Astrocyte (in vitro differentiated cells and primary cell): ENCODE data around the gene GJB4.

Experiments used
- CTCF ChIP-seq: IDR thresholded peaks from 2 replicates; pipeline ENCODE4 v1.5.1; 2011; ENCODE audit warnings: low read depth, mild to moderate bottlenecking, inconsistent platforms, low read length, moderate library complexity; ENCODE audit not compliant: insufficient read depth
- EZH2 ChIP-seq: IDR thresholded peaks from 2 replicates; pipeline ENCODE4 v1.6.1; 2012; ENCODE audit warnings: mild to moderate bottlenecking, low read length, inconsistent platforms; ENCODE audit not compliant: insufficient read depth

GRCh38 chr1:34714386-34714785 lies 45.2 kb upstream of the GJB4 start:
- no peak for TF ChIP-seq EZH2
- no peak for TF ChIP-seq CTCF
